Neuronal stem cell (in vitro differentiated cells): ENCODE data around the gene RBM14.
"Not testable (repeated sequence)": the region's sequence is repeated elsewhere in the genome, so short reads cannot be mapped to it uniquely, and the experiment has no call there.

Experiments
- DNase-seq: peaks from one replicate; pipeline ENCODE4 v3.0.0-alpha.2; 2013; ENCODE audit warnings: low spot score
- H2AFZ ChIP-seq: one replicate; pipeline ENCODE4 v1.6.1; 2013; ENCODE audit warnings: mild to moderate bottlenecking, low read length, inconsistent platforms
- H2AK5ac ChIP-seq: 2 replicates; pipeline ENCODE4 v1.6.1; 2013; ENCODE audit warnings: low read depth, mild to moderate bottlenecking, inconsistent platforms, low read length, moderate library complexity, mixed read lengths
- H2BK120ac ChIP-seq: 2 replicates; pipeline ENCODE4 v1.6.1; 2013; ENCODE audit warnings: low read depth, mild to moderate bottlenecking, inconsistent platforms, low read length, moderate library complexity, mixed read lengths
- H2BK12ac ChIP-seq: one replicate; pipeline ENCODE4 v1.6.1; 2013; ENCODE audit warnings: low read length, inconsistent platforms
- H2BK15ac ChIP-seq: 2 replicates; pipeline ENCODE4 v1.6.1; 2013; ENCODE audit warnings: mild to moderate bottlenecking, low read length, inconsistent platforms, mixed read lengths
- H2BK5ac ChIP-seq: one replicate; pipeline ENCODE4 v1.6.1; 2013; ENCODE audit warnings: inconsistent platforms, mild to moderate bottlenecking, low read length, moderate library complexity
- H3K14ac ChIP-seq: one replicate; pipeline ENCODE4 v1.6.1; 2013; ENCODE audit warnings: low read length, inconsistent platforms
- H3K18ac ChIP-seq: 2 replicates; pipeline ENCODE4 v1.6.1; 2013; ENCODE audit warnings: low read length, inconsistent platforms
- H3K23ac ChIP-seq: 2 replicates; pipeline ENCODE4 v1.6.1; 2013; ENCODE audit warnings: low read depth, mild to moderate bottlenecking, mixed read lengths, low read length, inconsistent platforms; ENCODE audit not compliant: poor library complexity
- H3K27ac ChIP-seq: replicated peaks from 3 replicates; pipeline ENCODE4 v1.5.1; 2013; ENCODE audit warnings: low read length, inconsistent platforms
- H3K27me3 ChIP-seq, 3 experiments: 2 replicates each; pipeline ENCODE4 v1.6.1; 2013; ENCODE audit warnings: low read length in 3 of 3, mild to moderate bottlenecking in 2 of 3, inconsistent platforms in 1 of 3, low read depth in 1 of 3, mixed read lengths in 1 of 3, moderate library complexity in 1 of 3; ENCODE audit not compliant: control insufficient read depth in 3 of 3, insufficient read depth in 3 of 3
- H3K36me3 ChIP-seq, 2 donors: replicated peaks in 1 of 2; 2 replicates each; pipeline ENCODE4 v1.6.1; 2013; ENCODE audit warnings: low read length in 2 of 2; ENCODE audit not compliant: control insufficient read depth in 2 of 2, insufficient read depth in 2 of 2
- H3K4ac ChIP-seq: 2 replicates; pipeline ENCODE4 v1.6.1; 2013; ENCODE audit warnings: inconsistent platforms, mild to moderate bottlenecking, low read length, moderate library complexity
- H3K4me1 ChIP-seq, 2 donors: 1 replicate in 1 of 2; 2 replicates in 1 of 2; pipeline ENCODE4 v1.6.1; 2013; ENCODE audit warnings: low read length in 2 of 2, low read depth in 1 of 2; ENCODE audit not compliant: control insufficient read depth in 2 of 2, insufficient read depth in 1 of 2
- H3K4me2 ChIP-seq: one replicate; pipeline ENCODE4 v1.6.1; 2013; ENCODE audit warnings: mild to moderate bottlenecking, low read length, inconsistent platforms; ENCODE audit not compliant: insufficient read depth, poor library complexity, severe bottlenecking
- H3K4me3 ChIP-seq, 2 donors: 2 replicates each; pipeline ENCODE4 v1.5.1; 2013; ENCODE audit warnings: low read length in 2 of 2, mild to moderate bottlenecking in 2 of 2, inconsistent platforms in 1 of 2, moderate library complexity in 1 of 2
- H3K79me1 ChIP-seq: one replicate; pipeline ENCODE4 v1.6.1; 2013; ENCODE audit warnings: low read depth, mild to moderate bottlenecking, inconsistent platforms, low read length, moderate library complexity
- H3K9ac ChIP-seq: one replicate; pipeline ENCODE4 v1.6.1; 2013; ENCODE audit warnings: mild to moderate bottlenecking, low read depth, low read length, inconsistent platforms; ENCODE audit not compliant: poor library complexity
- H3K9me3 ChIP-seq, 2 donors: replicated peaks in 1 of 2; 2 replicates each; pipeline versions ENCODE3 to v1.6.1; 2013; ENCODE audit warnings: low read length in 2 of 2, mild to moderate bottlenecking in 2 of 2, inconsistent platforms in 1 of 2, low read depth in 1 of 2, mixed read lengths in 1 of 2, moderate library complexity in 1 of 2; ENCODE audit not compliant: control insufficient read depth in 2 of 2, insufficient read depth in 1 of 2
- H4K8ac ChIP-seq: one replicate; pipeline ENCODE4 v1.6.1; 2013; ENCODE audit warnings: low read depth, mild to moderate bottlenecking, inconsistent platforms, low read length, moderate library complexity
- H4K91ac ChIP-seq: one replicate; pipeline ENCODE4 v1.6.1; 2013; ENCODE audit warnings: low read length, low read depth, mild to moderate bottlenecking, inconsistent platforms; ENCODE audit not compliant: poor library complexity
- WGBS, 2 donors: extraction: QIAGEN DNeasy Blood & Tissue Kit; methylation state at CpG; one replicate each; pipeline ENCODE4 v1.1.7; 2013; ENCODE audit warnings: missing lambda C conversion rate in 2 of 2, mixed read lengths in 1 of 2; ENCODE audit not compliant: insufficient read length in 2 of 2, insufficient replicate concordance in 1 of 2; ENCODE audit errors: extremely low coverage in 2 of 2; 5-methylcytosine and 5-hydroxymethylcytosine counted together

RBM14 gene

GRCh38 chr11:66580803-66581202 is 35.6 kb upstream of the RBM14 start:
- Histone ChIP-seq H4K91ac (no peak overlapping the region), H3K14ac (no peak overlapping the region), H3K9ac (no peak overlapping the region), H3K4me3 (no peak overlapping the region), H3K27me3 (peaks cover 0 to 3% (median 0%) of the 10 kb centered on the region in 3 experiments), H3K4ac (no peak overlapping the region), H3K9me3 (peaks cover 0 to 8% of the 10 kb centered on the region in 2 donors), H3K27ac (no peak overlapping the region), H3K4me2 (no peak overlapping the region), H2AFZ (no peak overlapping the region), H3K18ac (no peak overlapping the region), H2AK5ac (no peak overlapping the region), H2BK15ac (no peak overlapping the region), H4K8ac (no peak overlapping the region), H2BK120ac (no peak overlapping the region), H3K4me1 (peaks cover 0 to 3% of the 10 kb centered on the region in 2 donors), H3K23ac (no peak overlapping the region), H2BK12ac (no peak overlapping the region), H3K79me1 (no peaks in the 10 kb centered on the region), H2BK5ac (no peak overlapping the region), H3K36me3 (no peaks in the 10 kb centered on the region)
- WGBS, 2 donors = no CpG with 5 or more reads among the region's 5 CpGs
- no peak for DNase-seq

DNA sequence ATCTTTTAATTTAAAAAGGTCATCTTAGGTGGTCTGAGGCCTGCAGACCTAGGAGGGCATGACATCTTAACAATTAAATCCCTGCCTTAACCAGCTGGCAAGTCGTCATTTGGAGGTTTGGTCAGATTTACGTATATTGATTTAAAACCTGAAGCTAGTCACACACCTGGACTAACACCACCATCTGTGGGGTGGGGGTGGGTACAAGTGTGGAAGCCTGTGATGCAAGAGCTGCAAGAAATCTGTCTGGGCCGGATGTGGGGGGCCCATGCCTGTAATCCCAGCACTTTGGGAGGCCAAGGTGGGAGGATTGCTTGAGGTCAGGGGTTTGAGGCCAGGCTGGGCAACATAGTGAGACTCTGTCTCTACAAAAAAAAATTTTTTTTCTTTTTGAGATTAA is 35.2 kb upstream of the RBM14 start:
- Histone ChIP-seq H3K14ac (no peak overlapping the region), H2AFZ (no peak overlapping the region), H3K4me1 (peaks cover 0 to 3% of the 10 kb centered on the region in 2 donors), H3K23ac (no peak overlapping the region), H4K8ac (no peak overlapping the region), H3K9me3 (peaks cover 0 to 8% of the 10 kb centered on the region in 2 donors), H3K36me3 (no peaks in the 10 kb centered on the region), H3K9ac (no peak overlapping the region), H3K79me1 (no peaks in the 10 kb centered on the region), H2BK5ac (no peak overlapping the region), H3K27me3 (peaks cover 0 to 3% (median 0%) of the 10 kb centered on the region in 3 experiments), H3K4me3 (no peak overlapping the region), H2BK15ac (no peak overlapping the region), H2BK120ac (no peak overlapping the region), H2AK5ac (no peak overlapping the region), H4K91ac (no peak overlapping the region), H3K18ac (no peak overlapping the region), H3K4me2 (no peak overlapping the region), H2BK12ac (no peak overlapping the region), H3K4ac (no peak overlapping the region), H3K27ac (no peak overlapping the region)
- DNase-seq = no peak
- no CpG with 5 or more reads among the region's 3 CpGs for WGBS, 2 donors

- not testable (repeated sequence) for H2AFZ ChIP-seq, H3K4ac ChIP-seq, H2AK5ac ChIP-seq, H3K14ac ChIP-seq, H3K36me3 ChIP-seq, H3K4me1 ChIP-seq, H3K18ac ChIP-seq, H4K8ac ChIP-seq, H2BK120ac ChIP-seq, H3K9ac ChIP-seq, H3K4me2 ChIP-seq, H4K91ac ChIP-seq, H2BK12ac ChIP-seq, H3K4me3 ChIP-seq, H3K9me3 ChIP-seq, DNase-seq, H2BK15ac ChIP-seq, H3K27ac ChIP-seq, H3K23ac ChIP-seq, H2BK5ac ChIP-seq, H3K27me3 ChIP-seq, H3K79me1 ChIP-seq
- WGBS, 2 donors = no CpG with 5 or more reads among the region's 3 CpGs
These were observed 33.8 kb upstream of the RBM14 start for GRCh38 chr11:66582565-66583147.

GRCh38 chr11:66585447-66585846 is 31.0 kb upstream of the RBM14 start:
- H3K4me2 ChIP-seq, H3K23ac ChIP-seq, H3K79me1 ChIP-seq, H3K4me1 ChIP-seq, H3K36me3 ChIP-seq, H2BK12ac ChIP-seq, H3K4ac ChIP-seq, H2AK5ac ChIP-seq, H3K14ac ChIP-seq, H2AFZ ChIP-seq, H4K91ac ChIP-seq, H4K8ac ChIP-seq, DNase-seq, H2BK120ac ChIP-seq, H2BK5ac ChIP-seq, H2BK15ac ChIP-seq, H3K27me3 ChIP-seq, H3K9ac ChIP-seq, H3K27ac ChIP-seq, H3K18ac ChIP-seq, H3K4me3 ChIP-seq: not testable (repeated sequence)
- peaks cover 2 to 11% of the 10 kb centered on the region in 2 donors for H3K9me3 ChIP-seq
- no CpG with 5 or more reads among the region's 1 CpG for WGBS, 2 donors
